ENCODE measurements around the gene FNDC3B.

The FNDC3B gene

DNA sequence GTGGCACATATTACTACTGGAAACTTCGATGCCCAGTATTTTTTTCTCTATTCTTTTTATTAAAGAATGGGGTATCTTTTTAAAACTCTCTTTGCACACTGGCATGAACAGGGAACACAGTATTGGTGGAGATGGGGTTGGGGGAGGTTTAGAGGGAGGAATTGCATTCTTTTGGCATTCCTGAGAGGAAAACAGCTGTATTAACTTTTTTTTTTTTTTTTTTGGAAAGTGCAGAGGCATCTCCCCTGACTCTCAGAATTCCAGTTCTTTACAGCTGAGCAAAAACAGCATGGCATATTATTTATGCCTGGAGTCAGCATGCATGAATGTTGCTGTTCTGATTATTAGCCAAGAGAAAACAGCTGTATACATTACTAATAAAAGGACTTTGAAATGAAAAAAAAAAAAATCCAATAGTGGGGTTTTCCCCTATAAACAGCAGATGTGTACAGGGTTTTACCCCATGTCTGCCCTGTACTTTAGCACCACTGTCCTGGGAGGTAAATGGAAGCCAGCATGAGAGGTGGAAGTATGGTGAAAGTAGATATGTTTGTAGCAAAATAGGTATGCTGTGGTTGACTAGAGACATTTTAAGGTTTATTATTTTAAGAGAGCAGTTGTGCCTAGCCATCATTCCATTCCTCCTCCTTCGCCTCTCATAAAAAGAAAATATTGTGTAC is 132.2 kb downstream of the FNDC3B start:
- H3K4me3 ChIP-seq (ENCODE audit: low read length), result no peak overlapping the region
- no peak for DNase-seq (ENCODE audit: low read depth, low spot score)

DNA sequence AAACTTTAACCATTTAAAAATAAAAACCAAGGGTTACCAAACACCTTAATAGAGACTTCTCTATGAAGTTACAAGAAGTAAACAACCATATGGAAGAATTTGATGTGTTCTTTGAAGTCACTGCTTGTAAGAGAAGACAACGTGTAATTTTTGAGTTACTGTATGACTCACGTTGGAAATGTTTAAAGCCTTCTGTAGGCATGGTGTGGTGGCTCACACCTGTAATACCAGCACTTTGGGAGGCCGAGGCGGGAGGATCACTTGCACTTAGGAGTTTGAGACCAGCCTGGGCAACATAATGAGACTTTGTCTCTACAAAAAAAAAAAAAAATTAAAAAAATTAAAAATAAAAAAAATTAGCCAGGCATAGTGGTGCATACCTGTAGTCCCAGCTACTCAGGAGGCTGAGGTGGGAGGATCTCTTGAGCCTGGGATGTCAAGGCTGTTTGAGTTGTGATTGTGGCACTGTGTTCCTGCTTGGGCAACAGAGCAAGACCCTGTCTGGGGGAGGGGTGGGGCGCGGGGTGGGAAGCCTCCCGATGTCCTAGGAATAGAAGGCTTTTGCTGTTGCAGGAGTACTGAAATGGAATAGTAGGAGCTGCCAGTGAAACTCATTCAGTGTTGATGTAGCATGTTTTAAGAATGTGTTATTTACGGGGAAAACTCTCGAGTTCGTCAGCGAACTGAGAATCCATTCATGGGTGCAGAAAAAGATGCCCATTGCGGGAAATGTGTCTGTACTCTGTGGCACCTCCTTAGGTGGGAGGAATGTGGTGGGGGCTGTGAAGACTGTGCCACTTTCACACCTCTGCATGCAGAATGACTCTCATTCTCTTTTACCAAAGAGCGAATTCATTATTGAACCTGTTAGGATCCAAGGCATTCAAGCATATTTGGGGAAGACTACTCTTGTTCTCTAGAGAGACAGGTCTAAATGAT is 134.2 kb downstream of the FNDC3B start:
- no peak overlapping the region for H3K4me3 ChIP-seq (ENCODE audit: low read length)

GRCh38 chr3:172174513-172175253 is 135.3 kb downstream of the FNDC3B start:
- DNase-seq (ENCODE audit: low read depth, low spot score), result no peak
- no peak overlapping the region for H3K4me3 ChIP-seq (ENCODE audit: low read length)

More for the DNA sequence above, 134.2 kb downstream of the FNDC3B start:
- no peak for DNase-seq (ENCODE audit: low read depth, low spot score)

- no peak for DNase-seq (ENCODE audit: low read depth, low spot score)
- H3K4me3 ChIP-seq (ENCODE audit: low read length), result no peak overlapping the region
Measured at GRCh38 chr3:172175254-172175599, 135.8 kb downstream of the FNDC3B start.

DNA sequence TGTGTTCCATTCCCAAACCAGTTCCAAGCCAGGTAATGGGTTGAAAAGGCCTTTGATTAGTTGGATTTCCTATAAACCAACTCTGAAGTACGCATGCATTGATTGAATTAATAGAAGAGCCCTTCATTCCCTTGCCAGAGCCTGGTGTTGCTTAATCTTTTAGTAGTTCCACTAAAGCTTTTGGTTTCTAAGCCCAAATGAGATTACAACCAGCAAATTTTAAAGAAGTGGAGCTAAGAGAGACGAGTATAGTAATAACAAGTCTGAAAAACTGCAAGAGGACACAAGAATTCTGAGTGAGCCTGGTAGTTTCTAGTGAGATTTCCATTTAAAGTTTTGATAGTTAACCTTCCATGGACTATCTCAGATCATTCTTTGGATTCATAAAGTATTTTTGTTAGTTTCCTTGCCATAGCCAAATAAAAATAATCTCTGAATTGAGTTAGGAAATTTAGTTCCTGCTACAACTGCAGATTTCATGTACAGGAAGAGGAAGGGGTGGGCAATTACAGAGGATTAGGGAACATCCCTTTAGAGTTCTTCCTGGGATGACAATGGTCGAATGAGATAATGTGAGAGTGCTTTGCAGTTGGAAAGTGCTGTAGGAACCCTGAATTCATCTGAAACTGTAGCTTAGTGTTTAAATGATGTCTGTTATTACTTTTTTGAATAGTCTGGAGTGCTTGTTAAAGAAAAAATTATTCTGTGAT is 136.8 kb downstream of the FNDC3B start:
- no peak overlapping the region for H3K4me3 ChIP-seq (ENCODE audit: low read length)
- DNase-seq (ENCODE audit: low read depth, low spot score), result no peak

GRCh38 chr3:172177046-172177445 is 137.7 kb downstream of the FNDC3B start:
- no peak overlapping the region for H3K4me3 ChIP-seq (ENCODE audit: low read length)
- DNase-seq (ENCODE audit: low read depth, low spot score), result no peak

DNA sequence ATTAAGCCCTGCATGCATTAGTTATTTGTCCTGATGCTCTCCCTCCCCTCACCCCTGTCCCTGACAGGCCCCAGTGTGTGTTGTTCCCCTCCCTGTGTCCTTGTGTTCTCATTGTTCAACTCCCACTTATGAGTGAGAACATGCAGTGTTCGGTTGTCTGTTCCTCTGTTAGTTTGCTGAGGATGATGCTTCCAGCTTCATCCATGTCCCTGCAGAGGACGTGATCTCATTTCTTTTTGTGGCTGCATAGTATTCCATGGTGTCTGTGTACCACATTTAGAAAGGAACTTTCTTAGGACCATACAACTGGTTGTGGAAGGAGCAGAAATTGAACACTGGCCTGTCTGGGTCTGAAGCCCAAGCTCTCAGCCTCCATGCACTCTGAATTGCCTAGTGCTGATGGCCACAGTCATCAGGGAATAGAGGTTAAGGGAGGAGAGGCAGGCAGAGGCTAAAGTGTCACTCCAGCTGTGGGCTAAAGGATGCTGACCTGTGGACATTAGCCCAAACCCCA is 138.5 kb downstream of the FNDC3B start:
- no peak overlapping the region for H3K4me3 ChIP-seq (ENCODE audit: low read length)
- no peak for DNase-seq (ENCODE audit: low read depth, low spot score)

- no peak for DNase-seq (ENCODE audit: low read depth, low spot score)
- no peak overlapping the region for H3K4me3 ChIP-seq (ENCODE audit: low read length)
Measured at GRCh38 chr3:172179680-172180399, 140.5 kb downstream of the FNDC3B start.

GRCh38 chr3:172180473-172180872 is 141.1 kb downstream of the FNDC3B start:
- no peak for DNase-seq (ENCODE audit: low read depth, low spot score)
- no peak overlapping the region for H3K4me3 ChIP-seq (ENCODE audit: low read length)

GRCh38 chr3:172181932-172182586 is 142.7 kb downstream of the FNDC3B start:
- no peak overlapping the region for H3K4me3 ChIP-seq (ENCODE audit: low read length)
- no peak for DNase-seq (ENCODE audit: low read depth, low spot score)

DNA sequence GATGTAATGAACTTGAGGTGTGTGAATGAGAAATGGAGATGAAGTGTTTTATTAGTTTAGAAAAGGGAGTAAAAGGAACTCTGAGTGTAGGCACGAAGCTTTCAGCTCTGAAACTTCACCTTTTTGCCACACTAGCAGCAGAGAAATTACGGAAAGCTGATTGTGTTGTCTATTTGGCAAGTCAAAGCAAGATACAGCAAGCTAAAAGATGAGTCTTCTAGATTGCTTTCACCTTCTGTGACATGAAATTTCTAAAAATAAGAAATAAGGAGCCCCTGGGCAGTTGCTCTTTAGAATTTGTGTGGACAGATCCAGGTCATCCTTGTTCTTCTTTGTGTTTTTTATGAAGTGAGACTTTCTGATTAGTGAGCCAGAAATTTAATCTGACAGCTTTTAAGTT is 143.4 kb downstream of the FNDC3B start:
- DNase-seq (ENCODE audit: low read depth, low spot score), result no peak
- no peak overlapping the region for H3K4me3 ChIP-seq (ENCODE audit: low read length)

GRCh38 chr3:172184106-172184822 is 144.9 kb downstream of the FNDC3B start:
- H3K4me3 ChIP-seq (ENCODE audit: low read length), result no peak overlapping the region
- DNase-seq (ENCODE audit: low read depth, low spot score), result no peak

DNA sequence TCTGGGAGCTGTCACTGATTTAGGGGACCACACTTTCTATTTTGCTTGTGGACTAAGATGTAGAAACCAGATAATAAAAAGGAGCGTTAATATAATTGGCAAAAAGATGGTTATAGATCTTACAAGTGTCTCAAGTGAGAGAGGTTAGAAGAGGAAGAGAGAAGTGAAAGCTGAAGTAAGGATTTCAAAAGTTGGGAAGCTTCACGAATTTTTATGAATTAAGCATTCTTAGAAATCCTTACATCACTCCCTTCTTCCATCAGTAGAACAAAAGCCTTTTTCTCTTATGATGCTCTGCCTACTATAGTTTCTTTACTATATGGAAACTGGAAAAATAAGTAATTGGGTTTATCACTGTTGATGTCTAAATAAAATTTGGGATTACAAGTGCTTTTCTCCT is 146.5 kb downstream of the FNDC3B start:
- no peak for DNase-seq (ENCODE audit: low read depth, low spot score)
- no peak overlapping the region for H3K4me3 ChIP-seq (ENCODE audit: low read length)

DNA sequence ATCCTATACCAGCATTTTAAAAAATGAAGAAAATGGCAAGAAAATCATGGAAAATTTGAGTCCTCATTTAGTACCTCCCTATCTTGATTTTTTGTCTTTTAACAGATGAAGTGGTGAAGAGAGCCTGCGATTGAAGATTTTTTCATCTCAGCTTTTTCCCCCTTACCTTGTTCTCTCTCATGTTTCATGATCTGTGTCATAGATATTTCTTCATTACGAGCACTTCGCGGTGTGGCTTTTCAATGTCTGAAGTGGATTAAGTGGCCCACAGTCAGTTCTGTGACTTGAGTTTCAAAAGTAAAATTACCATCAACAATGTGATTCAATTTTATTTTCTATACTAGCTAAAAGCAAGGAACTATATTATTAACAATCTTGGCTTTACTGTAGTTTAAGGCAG is 147.2 kb downstream of the FNDC3B start:
- DNase-seq (ENCODE audit: low read depth, low spot score), result no peak
- H3K4me3 ChIP-seq (ENCODE audit: low read length), result no peak overlapping the region

DNA sequence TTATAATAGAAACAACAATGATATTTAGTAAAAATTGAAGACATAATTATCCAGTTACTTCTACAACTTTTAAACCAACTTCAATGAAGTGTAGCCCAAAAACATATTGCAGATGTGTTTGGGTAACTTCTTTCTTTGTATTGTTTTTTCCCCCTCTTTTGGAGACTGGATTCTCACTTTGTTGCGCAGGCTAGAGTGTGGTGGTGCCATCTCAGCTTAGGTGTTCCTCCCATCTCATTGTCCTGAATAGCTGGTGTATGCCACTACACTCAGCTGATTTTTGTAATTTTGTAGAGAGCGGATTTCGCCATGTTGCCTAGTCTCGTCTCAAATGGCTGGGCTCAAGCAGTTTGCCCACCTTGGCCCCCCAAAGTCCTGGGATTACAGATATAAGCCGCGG is 148.1 kb downstream of the FNDC3B start:
- no peak overlapping the region for H3K4me3 ChIP-seq (ENCODE audit: low read length)
- DNase-seq (ENCODE audit: low read depth, low spot score), result no peak

DNA sequence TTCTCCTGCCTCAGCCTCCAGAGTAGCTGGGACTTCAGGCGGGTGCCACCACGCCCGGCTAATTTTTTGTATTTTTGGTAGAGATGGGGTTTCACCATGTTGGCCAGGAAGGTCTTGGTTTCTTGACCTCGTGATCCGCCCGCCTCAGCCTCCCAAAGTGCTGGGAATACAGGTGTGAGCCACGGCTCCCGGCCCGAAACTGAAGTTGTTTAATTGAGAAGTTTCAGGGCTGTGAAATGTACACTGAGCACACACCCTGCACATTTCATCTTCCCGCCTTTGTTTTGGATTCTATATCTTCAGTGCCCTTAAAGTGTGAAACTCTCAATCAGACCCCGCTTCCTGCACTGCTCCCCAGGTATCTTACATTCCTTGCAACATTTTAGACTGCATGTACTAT is 149.1 kb downstream of the FNDC3B start:
- no peak overlapping the region for H3K4me3 ChIP-seq (ENCODE audit: low read length)
- DNase-seq (ENCODE audit: low read depth, low spot score), result no peak

- H3K4me3 ChIP-seq (ENCODE audit: low read length), result no peak overlapping the region
- no peak for DNase-seq (ENCODE audit: low read depth, low spot score)
Measured at GRCh38 chr3:172189213-172189612, 149.8 kb downstream of the FNDC3B start.
